Tibial nerve (tissue), 4 donors: ENCODE measurements around the gene FABP6. TPM values are rescaled to one million over a fixed set of nuclear protein-coding genes. Genes with fewer than 3 reads are reported as not detected.

Experiments used
- DNase-seq, 2 donors: peaks; one replicate each; pipeline ENCODE4 v3.0.0-alpha.2; 2019; ENCODE audit warnings: low spot score in 2 of 2
- H3K27ac ChIP-seq, 4 donors: fragments of 200-600 bp; sonication (generic) in 3 of 4; one replicate each; pipeline ENCODE4 v1.5.1; 2017 to 2019; ENCODE audit warnings: mild to moderate bottlenecking in 1 of 4
- H3K27me3 ChIP-seq, 2 donors: fragments of 200-600 bp; sonication (generic) in 1 of 2; one replicate each; pipeline versions ENCODE4 v1.5.1 to v1.6.0; 2017 to 2019
- H3K36me3 ChIP-seq, 3 donors: fragments of 200-600 bp; sonication (generic); one replicate each; pipeline ENCODE4 v1.5.1; 2018 to 2019
- H3K4me1 ChIP-seq, 4 donors: fragments of 200-600 bp; sonication (generic) in 3 of 4; one replicate each; pipeline ENCODE4 v1.5.1; 2017 to 2019
- H3K4me3 ChIP-seq, 4 donors: fragments of 200-600 bp; sonication (generic) in 3 of 4; one replicate each; pipeline ENCODE4 v1.5.1; 2017 to 2019; ENCODE audit warnings: mild to moderate bottlenecking in 1 of 4, moderate library complexity in 1 of 4
- H3K9me3 ChIP-seq, 4 donors: fragments of 200-600 bp; sonication (generic) in 3 of 4; one replicate each; pipeline ENCODE4 v1.5.1; 2017 to 2019
- EP300 ChIP-seq, 2 donors: sonication (generic); formaldehyde crosslinking; IDR thresholded peaks; one replicate each; pipeline ENCODE4 v1.6.1; 2017; ENCODE audit warnings: antibody characterized with exemption in 2 of 2, mild to moderate bottlenecking in 1 of 2
- POLR2A ChIP-seq, 2 donors: fragments of 450-650 bp; IDR thresholded peaks; one replicate each; pipeline ENCODE4 v1.6.1; 2017; ENCODE audit warnings: antibody characterized with exemption in 2 of 2, mild to moderate bottlenecking in 2 of 2, moderate library complexity in 2 of 2
- WGBS, 2 donors: methylation state at CpG; one replicate each; pipeline ENCODE4 v1.1.5; 2018; 5-methylcytosine and 5-hydroxymethylcytosine counted together
- total RNA-seq, 4 donors: library from RNA; depleted of rRNA; stranded (reverse); fragments of >200 nt; gene quantifications; one replicate each; pipeline ENCODE4 v1.1.0, GENCODE V29; 2016
- TF ChIP-seq, protein P1 (sequence below), 5 experiments: fragments of 200-600 bp in 3 of 5; fragments of 450-650 bp in 2 of 5; sonication (generic) in 3 of 5; IDR thresholded peaks; one replicate each; pipeline ENCODE4 v1.5.1; 2016 to 2019; ENCODE audit warnings: antibody characterized with exemption in 5 of 5, mild to moderate bottlenecking in 3 of 5, moderate library complexity in 2 of 5

The FABP6 gene
- total RNA-seq, 4 donors from 2014 or later: not detected

DNA sequence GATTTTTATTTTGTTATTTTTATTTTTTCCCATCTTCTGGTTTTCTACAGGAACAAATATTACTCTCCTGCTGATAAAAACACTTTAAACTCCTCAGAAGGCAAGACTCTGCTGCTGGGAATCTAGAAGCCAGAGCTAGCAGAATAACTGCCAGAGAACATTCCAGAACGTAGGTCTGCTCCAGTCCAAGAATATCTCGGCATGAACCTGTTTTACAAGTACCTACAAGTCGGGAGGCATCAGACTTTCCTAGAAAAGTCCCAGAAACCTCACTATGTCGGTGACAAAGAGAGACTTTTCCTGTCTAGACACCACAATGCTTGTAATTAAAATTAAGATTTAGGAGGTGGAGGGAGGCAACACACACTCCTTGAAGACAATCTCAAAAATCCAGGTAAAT is 41.4 kb downstream of the FABP6 start:
- no peak for TF ChIP-seq POLR2A (IDR thresholded peaks at IDR 0.05)
- TF ChIP-seq, protein P1, sequence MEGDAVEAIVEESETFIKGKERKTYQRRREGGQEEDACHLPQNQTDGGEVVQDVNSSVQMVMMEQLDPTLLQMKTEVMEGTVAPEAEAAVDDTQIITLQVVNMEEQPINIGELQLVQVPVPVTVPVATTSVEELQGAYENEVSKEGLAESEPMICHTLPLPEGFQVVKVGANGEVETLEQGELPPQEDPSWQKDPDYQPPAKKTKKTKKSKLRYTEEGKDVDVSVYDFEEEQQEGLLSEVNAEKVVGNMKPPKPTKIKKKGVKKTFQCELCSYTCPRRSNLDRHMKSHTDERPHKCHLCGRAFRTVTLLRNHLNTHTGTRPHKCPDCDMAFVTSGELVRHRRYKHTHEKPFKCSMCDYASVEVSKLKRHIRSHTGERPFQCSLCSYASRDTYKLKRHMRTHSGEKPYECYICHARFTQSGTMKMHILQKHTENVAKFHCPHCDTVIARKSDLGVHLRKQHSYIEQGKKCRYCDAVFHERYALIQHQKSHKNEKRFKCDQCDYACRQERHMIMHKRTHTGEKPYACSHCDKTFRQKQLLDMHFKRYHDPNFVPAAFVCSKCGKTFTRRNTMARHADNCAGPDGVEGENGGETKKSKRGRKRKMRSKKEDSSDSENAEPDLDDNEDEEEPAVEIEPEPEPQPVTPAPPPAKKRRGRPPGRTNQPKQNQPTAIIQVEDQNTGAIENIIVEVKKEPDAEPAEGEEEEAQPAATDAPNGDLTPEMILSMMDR (IDR thresholded peaks at IDR 0.05): no peak
- no peak for TF ChIP-seq EP300 (IDR thresholded peaks at IDR 0.05)
- Histone ChIP-seq H3K4me1 (peaks cover 0 to 12% (median 6%) of the 10 kb centered on the region in 4 donors), H3K4me3 (no peak overlapping the region), H3K9me3 (no peaks in the 10 kb centered on the region), H3K36me3 (no peaks in the 10 kb centered on the region), H3K27ac (no peak overlapping the region), H3K27me3 (no peaks in the 10 kb centered on the region)
- no peak for DNase-seq
- WGBS, 2 donors: 79 to 80% methylated on average over 4 of the region's 4 CpGs

DNA sequence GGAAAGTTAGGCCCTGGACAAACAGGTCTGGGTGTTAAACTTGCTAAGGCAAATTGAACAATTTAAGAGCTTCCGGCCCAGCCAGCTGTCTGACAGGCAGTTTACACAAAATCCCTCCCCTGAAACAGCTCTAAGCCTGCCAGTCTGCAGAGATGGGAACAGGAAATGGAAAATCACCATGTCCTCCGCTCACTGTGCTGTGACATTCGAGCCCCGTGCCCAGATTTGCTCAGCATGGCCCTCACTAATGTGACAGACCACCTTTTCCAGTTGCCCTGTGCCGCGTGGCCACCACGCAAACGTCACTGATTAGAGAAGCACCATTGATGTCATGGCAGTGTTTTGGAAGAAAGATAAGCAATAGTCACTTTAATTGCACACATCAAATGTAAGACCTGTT is 42.1 kb downstream of the FABP6 start:
- peaks cover 0 to 12% (median 6%) of the 10 kb centered on the region in 4 donors for H3K4me1 ChIP-seq
- DNase-seq: no peak
- TF ChIP-seq EP300 (IDR thresholded peaks at IDR 0.05) (no peak), POLR2A (IDR thresholded peaks at IDR 0.05) (no peak)
- TF ChIP-seq, protein P1 (IDR thresholded peaks at IDR 0.05): no peak
- H3K27me3 ChIP-seq: no peaks in the 10 kb centered on the region
- H3K27ac ChIP-seq: no peak overlapping the region
- H3K36me3 ChIP-seq: no peaks in the 10 kb centered on the region
- H3K4me3 ChIP-seq: no peak overlapping the region
- WGBS, 2 donors: 53 to 59% methylated on average over 8 of the region's 8 CpGs
- H3K9me3 ChIP-seq: no peaks in the 10 kb centered on the region

DNA sequence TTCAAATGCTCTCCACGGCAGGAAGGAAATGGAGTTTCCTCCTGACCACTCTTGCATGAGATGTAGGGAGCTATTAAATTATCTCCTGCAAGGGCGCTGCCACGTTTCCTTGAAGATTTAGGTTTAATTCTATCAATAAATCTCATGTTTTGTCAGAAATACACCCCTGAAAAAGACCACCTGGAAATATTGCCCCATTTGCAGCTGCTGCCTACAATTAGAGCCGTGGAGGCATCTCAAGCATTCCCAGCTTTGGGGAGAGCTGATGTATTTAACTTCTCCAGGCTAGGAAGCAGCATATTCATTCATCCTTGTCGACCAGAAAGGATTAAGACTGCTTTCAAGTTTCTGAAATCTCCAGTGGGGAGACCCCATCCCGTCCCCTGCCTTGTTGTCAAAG is 42.5 kb downstream of the FABP6 start:
- no peak for DNase-seq
- H3K4me3 ChIP-seq: no peak overlapping the region
- TF ChIP-seq, protein P1 (IDR thresholded peaks at IDR 0.05): no peak
- TF ChIP-seq POLR2A (IDR thresholded peaks at IDR 0.05) (no peak), EP300 (IDR thresholded peaks at IDR 0.05) (no peak)
- no peaks in the 10 kb centered on the region for H3K27me3 ChIP-seq
- H3K4me1 ChIP-seq: peaks cover 0 to 12% (median 6%) of the 10 kb centered on the region in 4 donors
- no peak overlapping the region for H3K27ac ChIP-seq
- H3K36me3 ChIP-seq: no peaks in the 10 kb centered on the region
- H3K9me3 ChIP-seq: no peaks in the 10 kb centered on the region
- WGBS, 2 donors: 57 to 64% methylated on average over 6 of the region's 6 CpGs

DNA sequence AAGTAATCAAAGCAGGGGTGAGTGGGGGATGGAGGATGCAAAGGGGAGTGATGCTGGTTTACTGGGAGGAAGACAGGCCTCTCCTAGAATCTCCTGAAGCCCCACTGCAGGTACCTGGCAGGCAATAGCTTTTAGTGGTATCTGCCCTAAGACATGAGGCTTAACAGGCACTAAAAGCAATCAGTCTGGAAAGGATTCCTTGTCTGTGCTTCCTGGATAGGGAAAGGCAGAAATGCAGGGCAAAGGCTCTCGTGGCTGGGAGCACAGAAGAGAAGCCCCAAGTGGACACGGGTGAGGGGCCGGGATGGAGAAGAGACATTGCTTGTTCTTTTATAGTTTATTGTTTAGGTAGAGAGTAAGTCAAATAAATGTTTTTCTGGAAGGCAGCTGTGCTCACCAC is 43.0 kb downstream of the FABP6 start:
- Histone ChIP-seq H3K9me3 (no peaks in the 10 kb centered on the region), H3K27ac (no peak overlapping the region), H3K27me3 (no peaks in the 10 kb centered on the region), H3K4me1 (peaks cover 0 to 12% (median 6%) of the 10 kb centered on the region in 4 donors), H3K36me3 (no peaks in the 10 kb centered on the region), H3K4me3 (no peak overlapping the region)
- no peak for DNase-seq
- 47 to 65% methylated on average over 3 of the region's 3 CpGs for WGBS, 2 donors
- TF ChIP-seq, protein P1 (IDR thresholded peaks at IDR 0.05): no peak
- TF ChIP-seq EP300 (IDR thresholded peaks at IDR 0.05) (no peak), POLR2A (IDR thresholded peaks at IDR 0.05) (no peak)

DNA sequence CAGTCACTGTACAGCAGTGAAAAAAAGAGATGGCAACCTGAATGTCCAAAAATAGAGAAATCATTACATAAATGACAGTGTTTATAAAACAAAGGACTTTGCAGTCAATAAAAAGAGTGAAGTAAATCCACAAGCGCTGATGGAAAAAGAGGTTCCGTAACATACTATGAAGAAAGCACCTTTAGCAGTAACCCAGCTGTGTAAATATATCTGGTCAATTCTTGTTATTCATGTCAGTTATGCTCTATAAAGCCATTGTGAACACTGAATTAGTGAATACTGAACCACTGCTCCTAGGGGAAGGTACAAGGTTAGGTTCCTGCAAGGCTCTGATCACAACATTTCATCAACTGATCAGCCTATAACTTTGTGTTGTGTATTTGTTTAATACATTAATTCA is 43.6 kb downstream of the FABP6 start:
- Histone ChIP-seq H3K9me3 (no peaks in the 10 kb centered on the region), H3K27me3 (no peaks in the 10 kb centered on the region), H3K4me1 (peaks cover 0 to 12% (median 6%) of the 10 kb centered on the region in 4 donors), H3K4me3 (no peak overlapping the region), H3K27ac (no peak overlapping the region), H3K36me3 (no peaks in the 10 kb centered on the region)
- DNase-seq: no peak
- WGBS, 2 donors: 89 to 96% methylated on average over 2 of the region's 2 CpGs
- TF ChIP-seq POLR2A (IDR thresholded peaks at IDR 0.05): no peak
- TF ChIP-seq, protein P1 (IDR thresholded peaks at IDR 0.05): no peak
- TF ChIP-seq EP300 (IDR thresholded peaks at IDR 0.05): no peak
